Activated T-helper 1 cell treated with anti-CD3 and anti-CD28 coated beads, Interleukin-2, amount 50 U/mL, for 16 hours (primary cell): ENCODE measurements around the gene CCNL1.
"Not testable (repeated sequence)": the region's sequence is repeated elsewhere in the genome, so short reads cannot be mapped to it uniquely, and the experiment has no call there.

Experiments used
- DNase-seq, 2 donors: peaks; one replicate each; pipeline ENCODE4 v3.0.0-alpha.2; 2020; ENCODE audit warnings: low read depth in 1 of 2, low spot score in 1 of 2

The CCNL1 gene

DNA sequence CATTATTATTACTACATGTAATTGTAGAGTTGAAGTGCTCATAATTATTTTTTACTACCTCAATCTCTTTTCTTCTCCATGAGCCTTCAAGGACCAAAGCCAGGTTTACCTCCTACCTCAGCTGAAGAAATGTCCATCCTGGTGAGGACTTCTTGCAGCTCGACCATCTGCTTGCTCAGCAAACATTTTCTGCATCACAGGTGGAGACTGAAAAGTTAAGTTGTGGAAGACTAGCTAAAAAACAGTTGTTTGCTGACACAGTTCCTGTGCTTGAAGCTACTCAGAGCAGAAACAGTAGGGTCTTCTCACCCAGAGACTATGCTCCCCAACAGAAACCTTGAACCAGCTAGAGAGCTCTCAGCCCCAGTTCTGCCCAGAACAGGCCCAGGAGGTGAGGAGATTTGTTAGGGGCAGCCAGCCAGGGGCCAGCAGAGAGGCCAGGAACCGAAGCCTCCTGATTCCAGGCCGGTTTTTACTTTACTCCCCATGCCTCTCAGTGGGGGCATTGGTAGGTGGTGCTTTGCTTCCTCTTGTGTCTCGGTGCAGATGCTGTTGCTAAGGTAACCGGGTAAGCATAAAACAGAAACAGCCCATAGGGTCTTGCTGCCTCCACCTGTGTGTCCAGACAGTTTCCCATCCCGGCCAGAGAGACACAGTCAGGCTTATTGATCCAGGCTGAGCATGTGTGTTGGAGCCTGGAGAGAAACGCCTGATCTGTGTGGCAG lies 54.9 kb downstream of the CCNL1 start:
- DNase-seq = no peak

DNA sequence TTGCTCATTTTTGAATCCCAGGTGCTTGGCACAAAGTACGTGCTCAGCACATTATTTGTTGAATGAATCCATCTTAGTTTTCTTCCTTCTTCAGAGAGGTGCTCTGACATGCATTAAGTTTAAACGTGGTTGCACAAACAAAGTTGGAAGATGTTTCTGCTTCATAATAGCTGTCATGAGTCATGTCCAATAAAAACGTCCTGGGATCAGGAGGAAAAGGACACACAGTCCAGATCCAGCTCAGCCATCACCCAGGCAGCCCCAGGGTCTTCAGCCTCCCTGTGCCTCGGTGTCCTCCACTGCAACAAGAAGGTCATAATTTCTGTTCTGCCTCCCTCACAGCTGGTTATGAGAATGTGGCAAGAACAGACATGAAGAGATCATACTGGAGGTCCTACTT lies 55.4 kb downstream of the CCNL1 start:
- DNase-seq = no peak

DNA sequence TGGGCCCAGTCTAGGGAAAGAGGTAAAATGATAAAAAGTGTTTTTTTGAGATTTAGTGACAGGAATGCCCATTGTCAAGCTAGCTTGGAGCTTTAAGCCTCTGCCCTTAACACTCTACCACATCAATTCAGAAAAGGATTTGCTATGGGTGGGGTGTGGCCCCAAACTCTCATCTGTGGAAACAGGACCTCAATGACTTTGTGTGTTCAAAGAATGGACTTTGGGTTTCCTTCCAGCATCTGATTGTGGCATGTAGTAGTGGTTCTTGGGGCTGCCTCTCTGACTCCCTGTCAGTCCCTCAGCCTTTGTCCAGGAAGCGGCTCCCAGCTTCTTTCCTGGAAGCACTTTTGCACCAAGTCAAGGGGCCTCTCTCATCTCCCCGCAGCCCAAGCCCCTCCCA lies 56.1 kb downstream of the CCNL1 start:
- no peak for DNase-seq

DNA sequence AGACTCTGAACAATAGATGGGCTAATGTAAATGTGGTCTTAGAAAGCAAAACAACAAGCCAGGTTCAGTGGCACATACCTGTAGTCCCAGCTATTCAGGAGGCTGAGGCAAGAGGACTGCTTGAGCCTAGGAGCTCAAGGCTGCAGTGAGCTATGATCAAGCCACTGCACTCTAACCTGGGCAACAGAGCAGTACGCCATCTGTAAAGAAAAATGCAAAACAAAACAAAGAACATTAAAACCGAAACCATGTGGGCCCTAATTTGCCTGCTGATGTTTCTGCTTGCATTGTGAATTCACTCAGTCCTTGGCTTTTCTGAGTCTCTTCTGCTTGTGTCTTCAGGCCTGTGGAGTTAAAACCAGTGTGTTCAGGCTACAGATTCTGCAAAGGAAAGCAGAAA lies 56.7 kb downstream of the CCNL1 start:
- DNase-seq = no peak

DNA sequence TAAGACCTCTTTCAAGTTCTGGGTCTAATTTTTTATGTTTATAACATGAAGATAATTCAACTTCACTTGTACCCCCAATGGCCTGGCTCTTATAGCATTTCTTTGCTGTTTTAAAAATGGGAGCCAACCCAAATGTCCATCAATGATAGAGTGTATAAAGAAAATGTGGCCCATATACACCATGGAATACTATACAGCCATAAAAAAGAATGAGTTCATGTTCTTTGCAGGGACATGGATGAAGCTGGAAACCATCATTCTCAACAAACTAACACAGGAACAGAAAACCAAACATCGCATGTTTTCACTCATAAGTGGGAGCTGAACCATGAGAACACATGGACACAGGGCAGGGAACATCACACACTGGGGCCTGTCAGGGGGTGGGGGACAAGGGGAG lies 57.4 kb downstream of the CCNL1 start:
- not testable (repeated sequence) for DNase-seq

DNA sequence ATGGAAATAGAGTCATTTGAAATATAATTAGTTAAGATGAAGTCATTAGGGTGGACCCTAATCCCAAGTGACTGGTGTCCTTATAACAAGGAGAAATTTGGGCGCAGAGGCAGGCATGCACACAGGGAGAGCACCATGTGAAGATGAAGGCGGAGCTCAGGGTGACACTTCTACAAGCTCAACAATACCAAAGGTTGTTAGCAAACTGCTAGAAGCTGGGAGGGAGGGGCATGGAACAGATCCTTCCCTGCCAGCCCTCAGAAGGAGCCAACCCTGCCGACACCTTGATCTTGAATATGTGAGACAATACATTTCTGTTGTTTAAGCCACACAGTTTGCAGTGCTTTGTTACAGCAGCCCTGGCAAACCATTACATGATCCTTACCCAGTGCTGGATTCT lies 57.8 kb downstream of the CCNL1 start:
- DNase-seq = no peak

DNA sequence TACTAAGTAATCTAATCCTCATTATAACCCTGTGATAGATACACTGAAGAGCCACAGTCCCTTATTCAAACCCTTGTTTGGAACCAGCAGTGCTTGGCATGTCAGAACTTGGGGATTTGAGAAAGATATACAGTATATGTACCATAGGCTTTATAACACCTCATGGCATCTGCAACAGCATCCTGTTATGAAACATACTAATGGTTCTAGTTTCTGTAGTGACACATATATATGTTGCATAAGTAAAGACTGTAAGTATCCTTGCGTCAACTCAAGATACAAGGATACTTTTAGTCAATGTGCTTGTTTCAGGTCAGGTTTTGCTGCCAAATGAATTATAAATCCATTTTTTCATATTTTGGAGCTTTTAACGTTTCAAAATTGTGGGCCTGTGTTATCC lies 58.5 kb downstream of the CCNL1 start:
- no peak for DNase-seq

DNA sequence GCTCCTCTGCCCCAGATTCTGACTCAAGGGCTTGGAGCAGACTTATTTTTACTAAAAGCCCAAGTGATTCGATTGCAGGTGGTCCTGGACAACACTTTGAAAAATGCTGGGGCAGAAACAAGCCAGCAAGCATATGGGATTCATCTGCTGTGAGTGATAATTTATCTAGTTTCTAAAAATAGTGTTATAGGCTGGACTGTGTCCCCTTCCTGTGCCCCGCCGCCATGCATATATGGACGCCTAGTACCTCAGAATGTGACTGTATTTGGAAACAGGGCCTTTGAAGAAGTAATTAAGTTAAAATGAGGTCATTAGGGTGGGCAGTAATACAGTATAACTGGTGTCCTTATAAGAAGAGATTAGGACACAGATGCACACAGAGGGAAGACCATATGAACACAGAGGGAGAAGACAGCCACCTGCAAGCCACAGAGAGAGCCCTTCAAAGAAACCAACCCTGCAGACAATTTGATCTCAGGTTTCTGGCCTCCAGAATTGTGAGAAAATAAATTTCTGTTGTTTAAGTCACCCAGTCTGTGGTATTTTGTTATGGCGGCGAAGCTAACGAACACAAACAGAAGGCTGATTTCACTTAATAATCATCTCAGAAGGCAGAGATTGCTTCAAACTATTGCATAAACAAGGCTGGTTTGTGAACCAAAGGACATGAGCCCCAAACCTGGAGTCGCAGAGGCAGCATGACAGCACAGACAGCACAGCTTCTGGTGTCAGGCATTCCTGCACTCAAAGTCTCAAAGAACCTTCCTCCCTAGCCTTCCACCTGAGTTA lies 59.1 kb downstream of the CCNL1 start:
- DNase-seq = no peak

DNA sequence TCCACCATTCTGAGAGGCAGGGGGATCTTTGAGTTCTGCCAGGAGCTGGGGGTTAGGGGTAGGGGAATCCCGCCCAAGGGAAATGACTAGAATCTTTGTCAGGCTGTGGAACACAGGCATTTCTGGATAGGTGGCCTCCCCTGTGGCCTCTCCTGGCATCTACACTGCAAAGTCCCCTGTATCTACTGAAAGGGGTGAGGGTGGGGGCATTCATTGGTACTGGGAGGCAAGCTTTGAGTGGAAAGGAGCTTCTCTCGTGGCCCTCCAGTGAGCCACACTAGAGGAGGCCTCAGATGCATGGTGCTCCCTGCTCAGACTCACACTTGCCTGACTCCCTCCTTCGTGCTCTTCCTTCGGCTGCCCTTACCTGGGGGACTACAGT lies 59.9 kb downstream of the CCNL1 start:
- DNase-seq = no peak

DNA sequence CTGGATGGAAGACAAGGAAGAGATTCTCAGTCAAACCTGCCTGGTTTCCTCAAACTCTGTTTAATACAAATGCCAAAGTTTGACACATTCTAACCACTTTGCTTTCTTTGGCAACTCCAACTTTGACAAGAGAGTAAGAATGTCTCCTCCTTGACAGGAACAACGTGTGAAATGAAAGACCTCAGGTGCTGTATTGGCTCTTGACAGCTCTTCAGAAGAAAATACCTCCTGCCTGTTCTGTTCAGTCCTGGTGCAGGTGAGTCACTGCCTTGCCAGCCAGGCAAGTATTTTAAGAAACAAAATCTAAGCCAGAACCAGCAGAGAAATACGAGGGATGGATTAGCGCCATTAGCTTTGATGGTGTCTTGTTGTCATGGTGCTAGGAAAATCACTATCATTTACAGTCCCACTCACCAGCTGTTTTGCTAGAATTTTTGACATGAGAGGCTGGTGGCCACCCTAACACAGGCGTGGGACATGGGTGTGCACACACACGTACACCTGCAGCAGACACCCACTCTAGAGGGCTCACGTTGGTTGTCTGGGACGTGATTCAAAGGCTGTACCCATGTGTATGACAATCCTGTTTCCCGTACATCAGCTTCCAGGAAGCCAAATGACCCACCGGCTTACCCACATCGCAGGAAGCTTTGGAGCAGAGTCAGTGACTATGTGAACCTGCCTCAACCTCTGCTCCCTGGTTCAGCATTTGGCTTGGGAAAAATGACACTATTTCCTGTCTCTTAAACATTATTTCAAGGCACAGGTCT lies 60.4 kb downstream of the CCNL1 start:
- DNase-seq = no peak

DNA sequence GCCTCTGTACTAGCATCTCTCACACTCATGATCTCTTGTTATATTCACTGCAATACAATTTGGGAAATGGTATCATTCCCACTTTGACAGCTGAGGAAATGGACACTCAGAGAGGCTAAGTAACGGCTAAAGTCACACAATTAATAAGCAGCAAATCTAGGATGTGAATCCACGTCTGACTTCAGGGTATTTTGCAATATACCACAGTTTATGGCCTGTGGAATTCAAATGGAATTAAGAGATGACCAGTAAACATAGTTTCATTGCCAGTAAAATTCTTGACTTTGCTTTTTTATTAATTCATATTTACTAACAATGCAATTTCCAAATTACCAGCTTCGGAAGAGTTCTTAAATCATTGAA lies 61.1 kb downstream of the CCNL1 start:
- no peak for DNase-seq

DNA sequence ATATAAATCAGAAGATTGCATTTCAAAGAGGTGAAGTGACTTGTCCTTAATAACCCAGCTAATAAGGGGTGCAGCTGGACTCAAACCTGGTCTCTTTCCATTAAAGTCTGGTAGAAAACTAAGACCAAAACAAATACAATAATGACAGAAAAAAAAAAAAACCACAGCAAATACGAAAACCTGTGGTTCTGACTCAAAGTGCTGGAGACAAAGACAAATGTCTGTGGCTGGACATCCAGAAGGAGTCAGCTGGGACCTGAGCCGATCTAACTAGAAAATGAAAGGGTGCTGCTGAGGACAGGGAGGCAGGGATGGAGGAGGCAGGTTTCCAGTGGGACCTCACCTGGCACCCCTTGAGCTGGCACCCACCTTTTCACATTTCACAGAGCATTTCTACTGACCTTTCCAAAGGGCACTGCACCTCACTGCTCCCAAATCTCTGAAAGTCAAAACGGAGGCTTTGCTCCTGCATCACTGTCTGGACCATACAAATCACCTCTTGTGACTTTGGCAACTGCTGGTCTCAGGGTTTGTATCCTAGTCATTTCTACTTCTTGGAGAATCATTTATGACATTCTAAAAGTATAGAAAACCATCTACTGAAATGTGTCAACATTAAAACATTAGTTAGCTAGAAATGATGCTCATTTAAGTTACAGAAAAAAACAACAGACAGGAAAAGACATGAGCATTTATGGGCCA lies 61.7 kb downstream of the CCNL1 start:
- DNase-seq = no peak
